GM19463 (cell line): ENCODE measurements around the gene HIBADH.

Source experiments
- ATAC-seq: cut with Tn5 transposase; IDR thresholded peaks from one replicate; pipeline ENCODE4 v1.9.1; 2021; ENCODE audit warnings: mild to moderate bottlenecking, moderate library complexity; ENCODE audit not compliant: unreplicated experiment

The HIBADH gene

DNA sequence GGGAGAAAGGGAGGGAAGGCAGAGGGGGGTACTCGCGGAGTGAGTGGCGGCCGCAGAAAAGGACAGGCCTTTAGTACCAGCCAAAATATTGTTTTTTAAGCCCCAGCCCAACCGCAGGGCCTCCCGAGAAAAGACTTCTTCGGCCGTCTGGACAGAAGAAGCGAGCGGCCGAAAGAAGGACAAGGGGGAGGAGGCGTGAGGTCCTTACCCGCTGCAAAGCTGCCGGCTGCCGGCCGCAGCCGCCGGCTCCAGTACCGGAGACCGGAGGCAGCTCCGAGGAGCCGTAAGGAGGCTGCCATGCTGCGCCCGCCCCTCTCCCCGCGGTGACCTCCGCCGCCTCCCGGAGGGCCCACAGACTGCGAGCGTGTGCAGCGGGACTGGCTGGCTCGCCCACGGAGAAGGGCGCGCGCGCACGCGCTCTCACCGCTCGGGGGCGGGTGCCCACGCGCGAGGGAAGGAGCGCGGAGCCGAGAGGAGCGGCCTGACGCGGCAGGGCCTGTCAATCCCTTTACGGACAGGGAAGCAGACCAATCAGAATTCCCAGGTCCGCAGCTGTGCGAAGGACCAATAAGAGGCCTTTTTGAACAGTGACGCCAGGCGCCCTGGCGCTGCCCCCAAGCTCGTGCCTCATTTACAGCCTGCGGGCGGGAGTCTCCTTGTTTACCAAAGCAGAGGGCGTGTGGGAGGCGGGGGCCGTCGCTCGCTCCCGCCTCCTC, at the start of gene HIBADH:
Gene HIBADH, minus strand, starts transcription at position 394 of the 716 bp plus-strand sequence. Its CDS starts 95 bp downstream, at position 299.
- peak; percentile 98 for ATAC-seq

DNA sequence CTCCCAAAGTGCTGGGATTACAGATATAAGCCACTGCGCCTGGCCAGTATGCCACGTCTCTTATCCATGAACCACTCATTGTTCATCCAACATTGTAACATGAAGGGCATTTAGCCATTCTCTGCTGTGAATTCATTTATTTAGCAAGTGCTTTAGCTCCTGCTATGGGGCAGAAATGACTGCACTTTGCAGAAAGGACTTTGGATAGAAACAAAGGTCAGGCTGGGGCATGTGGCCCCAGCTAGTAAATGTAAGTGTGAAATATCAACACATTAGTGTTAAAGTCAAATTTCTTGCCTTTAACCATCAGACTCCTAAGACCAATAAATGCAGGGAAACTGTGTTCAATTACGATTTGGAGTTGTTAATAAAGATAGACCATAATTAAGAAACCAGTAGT, 49.5 kb upstream of the HIBADH start:
- ATAC-seq: no peak

DNA sequence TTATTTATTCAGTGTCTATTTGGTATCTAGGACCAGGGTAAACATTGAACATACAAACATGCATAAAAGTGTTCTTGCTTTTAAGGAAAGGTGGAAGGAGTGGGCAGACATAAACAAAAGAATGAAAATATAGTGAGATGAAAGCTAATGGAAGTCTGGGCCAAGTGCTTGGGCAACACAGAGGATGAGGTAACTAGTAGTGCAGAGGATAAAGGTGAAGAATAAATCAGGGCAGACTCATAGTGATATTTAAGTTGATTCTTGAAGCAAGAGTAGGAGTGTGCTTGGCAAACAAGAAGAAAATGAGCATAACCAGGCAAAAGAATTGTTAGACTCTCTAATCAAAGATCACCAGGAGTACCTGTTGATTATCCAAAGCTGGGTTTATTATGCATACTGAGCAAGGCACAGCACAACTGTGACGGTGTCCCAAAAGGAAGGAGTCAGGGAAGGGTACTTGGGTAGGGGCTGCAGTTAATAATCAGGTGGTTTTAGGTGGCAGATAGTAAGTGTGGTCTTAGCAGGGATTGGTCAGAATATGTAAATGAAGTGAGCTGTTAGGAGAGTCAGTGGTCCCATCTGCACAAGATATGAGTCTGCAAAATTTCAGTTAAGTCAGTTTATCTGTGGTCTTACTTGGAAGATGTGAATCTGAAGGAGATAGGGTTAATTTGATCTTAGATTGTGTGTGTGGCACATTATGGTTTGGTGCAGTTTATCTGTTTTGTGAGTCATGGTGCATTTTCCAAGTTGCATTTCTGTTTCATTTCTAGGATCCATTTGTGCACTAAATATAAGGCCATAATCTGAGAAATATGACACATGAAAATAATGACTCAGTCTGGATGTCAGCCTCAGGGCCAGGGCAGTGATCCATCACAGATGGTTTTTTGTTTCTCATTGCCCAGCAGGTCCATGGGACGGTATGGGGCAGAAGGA, 46.7 kb upstream of the HIBADH start:
- ATAC-seq: no peak

DNA sequence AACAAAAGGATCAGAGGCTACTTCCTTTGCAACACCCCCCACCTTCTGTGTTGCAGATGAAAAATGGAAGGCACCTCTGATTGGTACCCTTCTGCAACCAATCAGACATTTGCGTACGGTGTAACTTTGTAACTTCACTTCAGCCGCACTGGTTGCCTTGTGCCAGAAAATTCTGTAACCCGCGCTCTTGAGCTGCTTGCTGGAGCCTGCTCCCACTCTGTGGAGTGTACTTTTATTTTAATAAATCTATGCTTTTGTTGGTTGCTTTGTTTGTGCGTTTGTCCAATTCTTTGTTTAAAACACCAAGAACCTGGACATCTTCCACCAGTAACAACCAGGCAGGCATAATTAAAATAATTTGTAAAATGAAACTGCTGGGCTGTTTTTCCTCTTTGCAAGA, 45.8 kb upstream of the HIBADH start:
- no peak for ATAC-seq

DNA sequence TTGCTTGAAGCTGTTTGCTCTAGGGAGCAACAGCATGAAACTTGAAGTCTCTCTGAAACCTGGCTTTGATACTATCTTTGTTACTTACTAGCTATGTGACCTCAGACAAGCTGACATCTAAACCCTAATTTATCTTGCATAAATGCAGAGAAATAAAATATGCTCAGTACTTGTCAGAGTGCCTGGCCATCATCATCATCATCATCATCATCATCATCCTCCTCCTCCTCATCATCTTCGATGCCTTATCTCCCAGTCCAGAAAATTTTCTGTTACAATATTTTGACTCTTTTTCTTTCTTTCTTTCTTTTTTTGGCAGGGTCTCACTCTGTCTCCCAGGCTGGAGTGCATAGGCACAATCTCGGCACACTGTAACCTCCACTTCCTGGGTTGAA, 42.5 kb upstream of the HIBADH start:
- ATAC-seq: no peak

DNA sequence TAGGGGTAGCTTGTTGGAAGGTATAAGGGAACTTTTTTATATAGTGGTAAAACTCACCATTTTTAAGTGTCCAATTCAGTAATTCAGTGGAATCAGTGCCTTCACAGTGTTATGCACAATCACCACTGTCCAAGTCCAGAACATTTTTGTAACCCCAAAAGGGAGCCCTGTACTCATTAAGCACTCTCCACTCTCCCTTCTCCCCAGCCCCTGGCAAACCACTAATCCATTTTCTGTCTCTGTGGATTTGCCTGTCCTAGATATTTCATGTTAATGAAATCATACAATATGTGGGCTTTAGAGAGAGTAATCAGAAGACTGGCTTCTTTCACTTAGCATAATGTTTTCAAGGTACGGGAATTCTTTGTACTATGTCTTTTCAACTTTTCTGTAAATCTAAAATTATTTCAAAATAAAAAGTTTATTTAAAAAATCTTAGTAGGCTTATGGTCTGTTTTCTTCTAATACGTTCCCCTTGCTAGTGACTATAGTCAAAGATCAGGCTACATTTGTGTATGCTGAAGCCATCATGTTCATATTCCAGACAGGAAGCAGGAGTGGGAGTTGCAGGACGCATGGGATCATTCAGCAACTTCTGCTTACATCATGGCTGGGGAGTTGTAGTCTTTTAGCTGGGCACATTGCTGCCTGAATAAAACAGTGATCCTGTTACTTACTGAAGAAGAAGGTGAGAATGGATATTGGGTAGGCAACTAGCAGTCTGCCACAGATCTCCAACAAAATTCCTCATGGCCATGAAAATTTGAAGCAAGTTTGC, 41.9 kb upstream of the HIBADH start:
- no peak for ATAC-seq

DNA sequence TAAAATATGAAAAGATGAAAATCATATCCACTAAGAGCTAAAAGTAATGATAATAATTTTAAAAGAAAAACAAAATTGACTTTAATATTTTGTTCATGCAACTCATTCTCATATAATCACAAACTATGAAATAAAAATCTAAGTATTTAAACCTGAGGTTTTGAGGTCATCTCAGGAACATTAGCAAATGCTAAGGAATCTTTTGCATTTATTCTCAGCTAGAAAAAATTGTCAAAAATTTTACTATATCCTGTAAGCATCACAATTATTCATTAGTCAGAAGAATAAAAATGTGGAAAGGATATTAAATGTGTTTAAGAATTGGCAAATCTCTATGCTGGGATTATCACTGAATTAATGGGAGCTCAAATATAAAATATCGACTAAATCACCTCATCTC, 40.5 kb upstream of the HIBADH start:
- ATAC-seq: no peak

DNA sequence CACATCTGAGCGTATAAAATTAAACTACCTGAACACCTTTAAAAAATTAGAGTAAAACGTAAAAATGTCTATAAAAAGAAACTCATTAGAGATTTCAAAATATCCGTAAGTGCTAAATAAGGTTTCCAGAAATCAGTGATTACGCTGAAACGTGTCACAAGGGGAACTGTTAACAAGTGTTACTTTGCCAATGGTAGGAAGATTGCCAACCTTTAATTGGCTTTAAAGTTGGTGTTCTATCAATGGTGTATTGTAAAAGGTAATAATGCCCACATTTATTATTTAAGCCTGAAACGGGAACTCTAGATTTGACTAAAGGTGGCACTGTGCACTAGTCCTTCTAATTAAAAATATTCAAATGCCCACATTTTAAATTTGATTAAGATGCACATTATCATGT, 37.8 kb upstream of the HIBADH start:
- ATAC-seq: no peak

DNA sequence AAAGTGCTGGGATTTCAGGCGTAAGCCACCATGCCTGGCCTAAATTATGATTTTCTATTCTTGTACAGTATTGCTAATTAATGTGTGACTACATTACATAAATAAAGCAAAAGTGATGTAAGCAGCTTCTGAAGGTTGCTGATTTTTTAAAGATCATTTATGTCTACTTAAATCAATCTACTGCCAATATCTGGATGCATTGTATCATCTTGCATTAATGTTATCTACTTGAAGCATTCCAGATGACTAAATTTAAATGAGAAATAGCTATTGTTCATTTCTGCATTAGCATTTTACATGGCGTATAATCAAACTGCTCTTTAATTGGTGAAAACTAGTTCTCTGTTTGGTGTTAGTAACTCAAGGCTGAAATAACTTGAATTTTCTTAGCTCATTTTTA, 37.1 kb upstream of the HIBADH start:
- ATAC-seq: no peak

DNA sequence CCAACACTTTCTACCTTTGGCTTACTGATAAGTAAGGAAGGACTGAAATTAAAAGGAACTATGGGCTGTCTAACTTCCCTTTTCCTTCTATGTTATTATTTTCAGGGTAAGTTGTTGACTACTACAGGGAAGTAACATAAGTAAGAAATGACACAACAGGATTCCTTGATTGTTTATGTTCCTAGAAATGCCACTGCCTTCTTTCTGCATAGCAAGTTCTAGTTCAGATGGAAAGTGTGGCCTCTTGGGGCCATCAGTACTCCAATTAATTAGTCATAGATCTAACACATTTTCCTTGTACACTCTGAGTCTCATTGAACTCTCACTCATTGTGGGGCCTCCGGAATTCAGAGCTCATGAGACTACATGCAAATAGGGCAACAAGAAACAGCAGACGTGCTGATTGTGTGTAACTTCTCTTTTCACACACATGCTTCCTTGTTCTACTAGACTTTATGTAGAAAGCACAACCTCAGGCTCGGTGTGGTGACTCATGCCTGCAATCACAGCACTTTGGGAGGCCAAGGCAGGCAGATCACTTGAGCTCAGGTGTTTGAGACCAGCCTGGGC, 35.3 kb upstream of the HIBADH start:
- peak; percentile 88 for ATAC-seq

DNA sequence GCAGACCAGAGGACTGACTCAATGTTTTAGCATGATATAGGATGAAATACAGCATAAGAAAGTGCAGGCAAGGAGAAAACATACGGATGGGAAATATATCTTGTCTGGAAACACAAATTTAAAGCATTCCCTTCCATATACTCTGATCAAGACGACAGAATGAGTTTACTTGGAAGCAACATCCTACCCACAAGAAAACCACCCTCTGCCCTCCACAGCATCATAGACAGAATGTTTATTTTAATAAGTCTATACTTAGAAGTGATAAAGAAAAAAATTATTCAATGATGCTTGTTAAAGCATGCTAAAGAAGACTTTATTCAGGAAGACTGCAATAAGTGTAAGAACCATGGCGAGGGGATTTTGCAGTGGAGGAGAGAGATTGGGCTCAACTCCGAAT, 32.4 kb upstream of the HIBADH start:
- no peak for ATAC-seq

DNA sequence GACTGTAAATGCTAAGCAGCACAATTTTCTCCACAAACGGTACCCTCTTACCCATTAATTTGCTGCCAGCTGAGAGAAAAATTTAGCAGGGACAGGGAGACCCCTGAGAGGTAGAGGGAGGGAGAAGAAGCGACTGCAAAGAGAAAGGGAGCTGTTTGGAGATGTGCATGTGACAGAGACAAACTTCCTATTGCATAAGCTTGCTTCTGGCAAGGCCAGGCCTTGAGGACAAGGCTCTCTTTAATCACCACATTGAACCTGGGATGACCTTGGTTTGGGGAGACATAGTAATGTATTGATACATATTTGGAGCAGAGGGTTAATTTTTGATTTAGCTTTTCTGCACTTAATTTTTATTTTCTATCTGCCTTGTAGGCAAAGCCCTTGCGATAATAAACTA, 31.1 kb upstream of the HIBADH start:
- ATAC-seq: no peak

DNA sequence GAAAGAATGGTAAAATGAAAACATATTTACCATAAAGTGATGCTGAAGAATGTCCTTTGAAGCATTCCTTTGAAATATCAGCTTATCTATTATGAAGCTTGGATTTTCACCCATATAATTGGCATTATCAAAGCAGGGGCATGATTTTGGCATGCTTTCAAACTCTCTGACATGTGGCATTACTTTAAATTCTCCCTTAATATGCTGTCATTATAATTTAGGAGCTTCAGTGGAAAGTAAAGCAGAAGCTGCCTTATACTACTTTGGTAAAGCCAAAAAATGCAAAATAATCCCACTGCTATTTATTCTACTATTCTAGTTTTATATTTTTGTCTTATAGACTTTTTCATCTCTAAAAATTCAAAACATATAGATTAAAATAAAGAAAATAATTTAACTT, 28.0 kb upstream of the HIBADH start:
- ATAC-seq: no peak

DNA sequence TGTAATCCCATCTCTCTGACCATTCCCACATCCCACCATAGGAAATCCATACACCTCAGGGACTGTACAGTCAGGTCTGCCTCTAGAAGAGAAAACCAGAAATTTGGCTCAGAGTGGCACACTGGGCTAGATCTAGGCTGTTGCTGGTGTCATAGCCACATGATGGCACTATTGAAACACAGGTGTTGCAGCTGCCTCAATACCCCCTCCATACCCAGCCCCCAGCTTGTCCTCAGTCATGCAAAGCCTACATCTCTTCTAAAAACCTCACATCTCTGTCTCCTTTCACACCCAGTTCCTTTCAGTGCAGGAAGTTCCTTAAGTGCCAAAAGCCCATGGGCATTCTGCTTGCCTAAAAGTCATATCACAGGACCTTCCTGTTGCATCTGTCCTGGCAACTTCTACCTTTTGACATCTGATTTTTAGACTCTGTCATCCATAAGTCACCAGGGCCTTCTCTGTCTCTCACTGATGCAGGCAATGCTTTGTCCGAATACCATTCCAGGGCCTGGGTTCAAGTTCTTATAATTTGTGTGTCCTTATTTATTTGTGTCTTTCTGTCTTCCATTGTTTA, 27.0 kb upstream of the HIBADH start:
- ATAC-seq: no peak

DNA sequence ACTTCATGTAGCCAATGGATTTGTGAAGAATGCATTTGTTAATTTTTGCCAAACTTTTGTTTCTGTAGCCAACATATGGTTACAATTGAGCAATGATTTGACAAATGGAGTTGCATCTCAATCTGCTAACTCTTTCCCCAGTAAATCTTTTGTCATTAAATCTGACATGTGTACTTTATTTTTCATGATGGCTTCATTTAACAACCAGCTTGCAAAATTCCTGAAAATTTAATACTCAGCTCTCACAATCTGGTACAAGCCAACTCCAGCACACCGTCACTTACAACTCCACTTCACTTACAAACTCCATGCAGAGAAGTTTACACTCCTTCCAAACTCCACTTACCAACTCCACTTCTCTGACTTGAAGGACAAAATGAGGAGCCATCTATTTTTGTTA, 26.5 kb upstream of the HIBADH start:
- no peak for ATAC-seq

DNA sequence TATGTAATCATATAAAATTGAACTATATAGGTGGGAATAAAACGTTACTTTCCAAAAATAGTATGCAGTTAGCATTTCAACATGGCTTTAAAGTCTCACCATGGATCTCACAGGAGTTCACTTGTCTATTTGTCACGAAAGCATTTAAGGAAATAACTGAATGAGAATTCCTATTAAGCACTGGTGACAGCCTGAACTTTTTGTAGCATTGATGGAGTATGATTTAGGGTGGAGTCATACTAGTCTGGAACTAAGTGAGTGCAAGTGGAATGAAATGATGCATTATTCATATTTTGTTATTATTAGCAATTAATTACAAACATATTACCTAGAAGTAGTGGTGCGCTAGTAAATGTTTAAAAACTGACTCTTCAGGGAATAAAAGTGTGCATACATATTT, 26.0 kb upstream of the HIBADH start:
- no peak for ATAC-seq

DNA sequence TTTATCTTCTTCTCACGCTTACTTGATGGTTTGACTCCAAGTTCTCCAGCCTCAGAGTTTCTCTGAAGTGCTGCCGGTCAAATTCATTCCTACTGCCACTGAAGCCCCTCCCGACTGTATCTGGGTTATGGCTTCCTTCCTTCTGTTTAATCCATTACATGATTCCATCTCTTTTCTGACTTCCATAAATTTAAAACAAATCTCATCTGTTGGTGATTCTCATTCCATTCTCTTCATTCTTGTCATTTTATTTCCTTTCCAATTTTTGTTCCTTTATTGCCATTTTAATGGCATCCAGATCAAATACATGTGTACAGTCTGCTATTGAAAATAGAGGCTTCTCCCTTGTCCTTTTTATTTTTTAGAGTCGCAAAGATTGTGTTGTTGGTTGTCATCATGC, 25.4 kb upstream of the HIBADH start:
- no peak for ATAC-seq

DNA sequence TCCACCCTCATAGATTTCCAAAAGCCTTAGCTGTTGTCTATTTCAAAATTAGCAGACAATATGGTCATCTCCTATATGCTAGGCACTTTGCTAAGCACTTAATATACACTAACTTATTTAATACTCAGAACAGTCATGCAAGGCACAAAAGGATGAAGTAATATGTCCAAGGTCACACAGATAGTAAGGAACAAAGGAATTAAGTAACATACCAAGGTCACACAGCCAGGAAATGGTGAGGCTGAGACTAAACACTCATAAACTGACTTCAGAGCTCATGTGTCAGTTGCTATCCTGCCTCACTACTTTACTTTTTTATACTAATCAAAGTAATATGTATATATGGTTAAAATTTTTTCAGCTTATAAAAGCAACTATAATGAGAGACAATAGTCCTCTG, 23.6 kb upstream of the HIBADH start:
- no peak for ATAC-seq

DNA sequence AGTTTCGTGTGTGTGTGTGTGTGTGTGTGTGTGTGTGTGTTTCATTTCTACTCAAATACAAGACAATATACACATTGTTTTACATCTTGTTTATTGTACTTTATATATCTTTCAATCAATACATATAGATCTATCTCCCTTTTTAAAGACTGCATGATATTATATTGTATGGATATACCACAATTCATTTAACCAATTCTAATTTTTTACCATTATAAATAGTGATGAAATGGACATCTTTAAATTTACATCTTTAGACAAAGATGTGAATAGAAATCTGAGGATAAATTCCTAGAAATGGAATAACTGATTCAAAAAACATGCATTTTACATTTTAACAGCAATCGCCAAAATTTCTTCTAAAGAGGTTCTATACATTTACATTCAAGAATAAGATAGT, 23.2 kb upstream of the HIBADH start:
- ATAC-seq: no peak

DNA sequence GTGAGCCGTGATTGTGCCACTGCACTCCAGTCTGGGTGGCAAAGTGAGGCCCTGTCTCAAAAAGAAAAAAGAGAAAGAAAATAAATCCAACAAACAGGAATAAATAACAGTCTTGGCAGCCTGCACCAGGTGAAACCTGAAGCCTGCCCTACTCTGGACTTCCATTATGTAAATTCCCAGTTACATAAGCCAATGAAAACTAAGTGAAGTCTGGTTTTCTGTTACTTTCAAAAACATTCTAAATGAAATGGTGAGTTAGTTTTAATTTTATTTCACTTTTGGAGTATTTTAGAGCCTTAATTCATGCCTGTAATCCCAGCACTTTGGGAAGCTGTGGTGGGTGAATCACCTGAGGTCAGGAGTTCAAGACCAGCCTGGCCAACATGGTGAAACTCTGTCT, 22.5 kb upstream of the HIBADH start:
- no peak for ATAC-seq

DNA sequence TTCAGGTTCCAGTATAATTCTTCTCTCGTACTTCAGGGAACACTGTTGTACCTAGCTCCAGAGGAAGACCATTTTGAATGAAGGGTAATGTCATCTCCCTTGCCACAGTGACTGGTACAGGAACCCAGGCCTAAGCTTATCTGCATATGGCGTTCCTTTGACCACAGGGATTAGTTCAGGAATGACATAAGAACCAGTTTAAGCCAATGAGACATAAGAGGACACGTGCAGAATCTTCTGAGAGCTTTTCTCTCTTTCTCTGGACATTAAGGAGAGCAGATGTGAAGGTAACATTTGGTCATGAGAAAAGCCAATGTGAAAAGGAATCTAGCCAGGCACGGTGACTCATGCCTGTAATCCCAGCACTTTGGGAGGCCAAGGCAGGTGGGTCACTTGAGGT, 21.8 kb upstream of the HIBADH start:
- no peak for ATAC-seq
